Measurements from ENCODE around the gene ALPG. TPM values are rescaled to one million over a fixed set of nuclear protein-coding genes. Genes with fewer than 3 reads are reported as not detected.
"Not testable (repeated sequence)": the region's sequence is repeated elsewhere in the genome, so short reads cannot be mapped to it uniquely, and the experiment has no call there.

Gene ALPG
- polyA plus RNA-seq, 1 donor (not counting 4 experiments of a cell fraction or from before 2014, with no cell fraction given), result not detected

- H4K20me1 ChIP-seq (ENCODE audit: control insufficient read depth, extremely low read depth, insufficient read depth, low read length); H3K9me1 ChIP-seq (ENCODE audit: control insufficient read depth, extremely low read depth, insufficient read depth, low read length); H2AFZ ChIP-seq (ENCODE audit: control insufficient read depth, low read length); H3K27me3 ChIP-seq (ENCODE audit: control insufficient read depth, extremely low read depth, insufficient read depth, low read length); H3K36me3 ChIP-seq (ENCODE audit: control insufficient read depth in 2 of 2, extremely low read depth in 1 of 2, insufficient read depth in 2 of 2, low read length in 2 of 2); H3K9me3 ChIP-seq (ENCODE audit: control insufficient read depth, low read depth, low read length); H3K4me1 ChIP-seq (ENCODE audit: control insufficient read depth, extremely low read depth, insufficient read depth, low read length); H3K9ac ChIP-seq (ENCODE audit: control insufficient read depth, extremely low read depth, insufficient read depth, low read length); H3K4me3 ChIP-seq (ENCODE audit: control insufficient read depth in 2 of 3, extremely low read depth in 1 of 3, insufficient read depth in 2 of 3, low read depth in 1 of 3, low read length in 3 of 3); DNase-seq (ENCODE audit: low read depth, low spot score); H3K79me2 ChIP-seq (ENCODE audit: control insufficient read depth, insufficient read depth, low read length); H3K4me2 ChIP-seq (ENCODE audit: control insufficient read depth, extremely low read depth, insufficient read depth, low read depth, low read length); H3K27ac ChIP-seq (ENCODE audit: control insufficient read depth, insufficient read depth, low read length); dilution Hi-C loops (cut with MboI; ENCODE audit: extremely low pct_ligation_motif_present, low sequenced_read_pairs); FAIRE-seq: not testable (repeated sequence)
Measured at GRCh38 chr2:232409617-232410016, 3.0 kb downstream of the ALPG start.

DNA sequence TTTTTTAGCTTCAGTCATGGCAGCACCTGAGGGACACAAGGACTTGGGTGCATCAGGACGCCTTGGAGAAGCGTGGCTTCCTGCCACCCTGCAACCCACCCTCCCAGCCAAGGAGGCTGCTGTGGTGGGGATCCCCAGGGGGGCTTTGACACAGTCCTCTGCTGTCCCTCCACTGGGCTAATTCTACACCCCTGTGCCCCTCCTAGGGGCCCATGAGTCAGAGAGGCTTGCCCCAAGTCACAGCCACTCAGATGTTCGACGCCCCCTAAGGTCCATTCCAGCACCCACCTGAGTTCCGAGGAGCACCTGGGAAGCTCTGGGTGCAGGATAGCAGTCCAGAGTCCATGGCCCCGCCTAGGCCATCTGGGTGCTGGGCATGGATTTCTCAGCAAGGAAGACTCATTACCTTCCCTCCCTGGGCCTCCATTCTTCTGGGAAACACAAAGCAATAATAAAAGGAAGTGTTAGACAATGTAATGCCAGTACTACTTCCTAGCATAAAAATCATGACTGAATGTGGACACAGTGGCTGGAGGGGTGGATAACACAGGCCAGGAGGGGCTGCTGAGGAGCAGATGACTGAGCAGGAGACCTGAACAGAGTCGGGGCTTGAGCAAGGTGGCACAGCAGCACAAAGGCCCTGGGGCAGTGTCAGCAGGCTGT, 3.7 kb downstream of the ALPG start:
- H3K9me1 ChIP-seq (ENCODE audit: control insufficient read depth, extremely low read depth, insufficient read depth, low read length), result no peaks in the 10 kb centered on the region
- dilution Hi-C loops (cut with MboI; ENCODE audit: extremely low pct_ligation_motif_present, low sequenced_read_pairs), result no loop called here
- H3K4me2 ChIP-seq (ENCODE audit: control insufficient read depth, extremely low read depth, insufficient read depth, low read depth, low read length), result no peak overlapping the region
- no peak overlapping the region for H3K9ac ChIP-seq (ENCODE audit: control insufficient read depth, extremely low read depth, insufficient read depth, low read length)
- no peaks in the 10 kb centered on the region for H4K20me1 ChIP-seq (ENCODE audit: control insufficient read depth, extremely low read depth, insufficient read depth, low read length)
- H3K27ac ChIP-seq (ENCODE audit: control insufficient read depth, insufficient read depth, low read length), result no peak overlapping the region
- no peak for TF ChIP-seq EZH2 (IDR thresholded peaks at IDR 0.05; ENCODE audit: low read length)
- TF ChIP-seq, protein P1, sequence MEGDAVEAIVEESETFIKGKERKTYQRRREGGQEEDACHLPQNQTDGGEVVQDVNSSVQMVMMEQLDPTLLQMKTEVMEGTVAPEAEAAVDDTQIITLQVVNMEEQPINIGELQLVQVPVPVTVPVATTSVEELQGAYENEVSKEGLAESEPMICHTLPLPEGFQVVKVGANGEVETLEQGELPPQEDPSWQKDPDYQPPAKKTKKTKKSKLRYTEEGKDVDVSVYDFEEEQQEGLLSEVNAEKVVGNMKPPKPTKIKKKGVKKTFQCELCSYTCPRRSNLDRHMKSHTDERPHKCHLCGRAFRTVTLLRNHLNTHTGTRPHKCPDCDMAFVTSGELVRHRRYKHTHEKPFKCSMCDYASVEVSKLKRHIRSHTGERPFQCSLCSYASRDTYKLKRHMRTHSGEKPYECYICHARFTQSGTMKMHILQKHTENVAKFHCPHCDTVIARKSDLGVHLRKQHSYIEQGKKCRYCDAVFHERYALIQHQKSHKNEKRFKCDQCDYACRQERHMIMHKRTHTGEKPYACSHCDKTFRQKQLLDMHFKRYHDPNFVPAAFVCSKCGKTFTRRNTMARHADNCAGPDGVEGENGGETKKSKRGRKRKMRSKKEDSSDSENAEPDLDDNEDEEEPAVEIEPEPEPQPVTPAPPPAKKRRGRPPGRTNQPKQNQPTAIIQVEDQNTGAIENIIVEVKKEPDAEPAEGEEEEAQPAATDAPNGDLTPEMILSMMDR (optimal IDR thresholded peaks at IDR 0.05 in 1 of 3, IDR thresholded peaks at IDR 0.05 in 1 of 3, conservative IDR thresholded peaks at IDR 0.05 in 1 of 3; ENCODE audit: extremely low read depth in 1 of 3, insufficient read depth in 2 of 3, low read length in 3 of 3), result no peak
- H3K9me3 ChIP-seq (ENCODE audit: control insufficient read depth, low read depth, low read length), result no peaks in the 10 kb centered on the region
- no peak overlapping the region for H2AFZ ChIP-seq (ENCODE audit: control insufficient read depth, low read length)
- FAIRE-seq (no peak), DNase-seq (ENCODE audit: low read depth, low spot score) (no peak)
- H3K4me1 ChIP-seq (ENCODE audit: control insufficient read depth, extremely low read depth, insufficient read depth, low read length), result no peaks in the 10 kb centered on the region
- H3K27me3 ChIP-seq (ENCODE audit: control insufficient read depth, extremely low read depth, insufficient read depth, low read length), result peaks cover 14% of the 10 kb centered on the region
- H3K36me3 ChIP-seq (ENCODE audit: control insufficient read depth in 2 of 2, extremely low read depth in 1 of 2, insufficient read depth in 2 of 2, low read length in 2 of 2), result no peaks in the 10 kb centered on the region
- no peak overlapping the region for H3K4me3 ChIP-seq (ENCODE audit: control insufficient read depth in 2 of 3, extremely low read depth in 1 of 3, insufficient read depth in 2 of 3, low read depth in 1 of 3, low read length in 3 of 3)
- H3K79me2 ChIP-seq (ENCODE audit: control insufficient read depth, insufficient read depth, low read length), result no peaks in the 10 kb centered on the region
